ENCODE results near the gene PRODH2. TPM values are rescaled to one million over a fixed set of nuclear protein-coding genes. Genes with fewer than 3 reads are reported as not detected.
"Not testable (repeated sequence)": the region's sequence is repeated elsewhere in the genome, so short reads cannot be mapped to it uniquely, and the experiment has no call there.

Gene PRODH2
- total RNA-seq, 4 donors from 2014 or later = not detected

GRCh38 chr19:35776102-35776788, 36.4 kb downstream of the PRODH2 start:
- intact Hi-C loops (cut with DNase I; ENCODE audit: low total_unique reads) = no loop called here
- peak overlapping the region; percentile 48 for H3K4me3 ChIP-seq (ENCODE audit: low read depth, poor library complexity, severe bottlenecking)
- 57 to 64% methylated on average over 12 to 13 of the region's 13 CpGs for WGBS, 2 donors
- no peak for DNase-seq (ENCODE audit: low spot score in 2 of 2)
- TF ChIP-seq, protein P1, sequence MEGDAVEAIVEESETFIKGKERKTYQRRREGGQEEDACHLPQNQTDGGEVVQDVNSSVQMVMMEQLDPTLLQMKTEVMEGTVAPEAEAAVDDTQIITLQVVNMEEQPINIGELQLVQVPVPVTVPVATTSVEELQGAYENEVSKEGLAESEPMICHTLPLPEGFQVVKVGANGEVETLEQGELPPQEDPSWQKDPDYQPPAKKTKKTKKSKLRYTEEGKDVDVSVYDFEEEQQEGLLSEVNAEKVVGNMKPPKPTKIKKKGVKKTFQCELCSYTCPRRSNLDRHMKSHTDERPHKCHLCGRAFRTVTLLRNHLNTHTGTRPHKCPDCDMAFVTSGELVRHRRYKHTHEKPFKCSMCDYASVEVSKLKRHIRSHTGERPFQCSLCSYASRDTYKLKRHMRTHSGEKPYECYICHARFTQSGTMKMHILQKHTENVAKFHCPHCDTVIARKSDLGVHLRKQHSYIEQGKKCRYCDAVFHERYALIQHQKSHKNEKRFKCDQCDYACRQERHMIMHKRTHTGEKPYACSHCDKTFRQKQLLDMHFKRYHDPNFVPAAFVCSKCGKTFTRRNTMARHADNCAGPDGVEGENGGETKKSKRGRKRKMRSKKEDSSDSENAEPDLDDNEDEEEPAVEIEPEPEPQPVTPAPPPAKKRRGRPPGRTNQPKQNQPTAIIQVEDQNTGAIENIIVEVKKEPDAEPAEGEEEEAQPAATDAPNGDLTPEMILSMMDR (IDR thresholded peaks at IDR 0.05) = no peak
- TF ChIP-seq POLR2A (IDR thresholded peaks at IDR 0.05) = no peak

- 0 to 1% methylated on average over 26 to 54 of the region's 82 CpGs for WGBS, 2 donors
- intact Hi-C loops (cut with DNase I; ENCODE audit: low total_unique reads) = no loop called here
- peak; percentile 98 to 100 for DNase-seq (ENCODE audit: low spot score in 2 of 2)
- TF ChIP-seq, protein P1 (IDR thresholded peaks at IDR 0.05) = no peak
- H3K4me3 ChIP-seq (ENCODE audit: low read depth, poor library complexity, severe bottlenecking) = peak within 1 kb of the TSS; percentile 48
Observed at GRCh38 chr19:35775298-35776101, 37.1 kb downstream of the PRODH2 start, which contains the start of gene ARHGAP33. ARHGAP33 (plus strand) TSS chr19:35775564; CDS start chr19:35775659, 95 bp downstream.

DNA sequence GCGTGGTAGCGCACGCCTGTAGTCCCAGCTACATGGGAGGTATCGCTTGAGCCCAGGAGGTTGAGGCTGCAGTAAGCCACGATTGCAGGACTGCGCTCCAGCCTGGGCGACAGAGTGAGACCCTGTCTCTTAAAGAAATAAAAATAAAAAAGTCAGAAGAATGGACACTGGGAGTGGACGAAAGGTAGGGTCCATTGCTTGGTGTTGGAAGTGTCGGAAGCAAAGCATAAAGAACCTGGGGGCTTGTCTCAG, 37.7 kb downstream of the PRODH2 start:
- H3K4me3 ChIP-seq (ENCODE audit: low read depth, poor library complexity, severe bottlenecking) = no peak overlapping the region
- TF ChIP-seq, protein P1 (IDR thresholded peaks at IDR 0.05) = no peak
- no peak for TF ChIP-seq POLR2A (IDR thresholded peaks at IDR 0.05)
- no peak for DNase-seq (ENCODE audit: low spot score in 2 of 2)
- intact Hi-C loops (cut with DNase I; ENCODE audit: low total_unique reads) = no loop called here
- WGBS, 2 donors = 14 to 44% methylated on average over 9 of the region's 9 CpGs

- intact Hi-C loops (cut with DNase I; ENCODE audit: low total_unique reads) = no loop called here
- WGBS, 2 donors = 43 to 51% methylated on average over 16 of the region's 16 CpGs
- TF ChIP-seq, protein P1 (IDR thresholded peaks at IDR 0.05) = no peak
- TF ChIP-seq POLR2A (IDR thresholded peaks at IDR 0.05) = no peak
- no peak for DNase-seq (ENCODE audit: low spot score in 2 of 2)
- no peak overlapping the region for H3K4me3 ChIP-seq (ENCODE audit: low read depth, poor library complexity, severe bottlenecking)
Observed at GRCh38 chr19:35774274-35775045, 38.2 kb downstream of the PRODH2 start.

DNA sequence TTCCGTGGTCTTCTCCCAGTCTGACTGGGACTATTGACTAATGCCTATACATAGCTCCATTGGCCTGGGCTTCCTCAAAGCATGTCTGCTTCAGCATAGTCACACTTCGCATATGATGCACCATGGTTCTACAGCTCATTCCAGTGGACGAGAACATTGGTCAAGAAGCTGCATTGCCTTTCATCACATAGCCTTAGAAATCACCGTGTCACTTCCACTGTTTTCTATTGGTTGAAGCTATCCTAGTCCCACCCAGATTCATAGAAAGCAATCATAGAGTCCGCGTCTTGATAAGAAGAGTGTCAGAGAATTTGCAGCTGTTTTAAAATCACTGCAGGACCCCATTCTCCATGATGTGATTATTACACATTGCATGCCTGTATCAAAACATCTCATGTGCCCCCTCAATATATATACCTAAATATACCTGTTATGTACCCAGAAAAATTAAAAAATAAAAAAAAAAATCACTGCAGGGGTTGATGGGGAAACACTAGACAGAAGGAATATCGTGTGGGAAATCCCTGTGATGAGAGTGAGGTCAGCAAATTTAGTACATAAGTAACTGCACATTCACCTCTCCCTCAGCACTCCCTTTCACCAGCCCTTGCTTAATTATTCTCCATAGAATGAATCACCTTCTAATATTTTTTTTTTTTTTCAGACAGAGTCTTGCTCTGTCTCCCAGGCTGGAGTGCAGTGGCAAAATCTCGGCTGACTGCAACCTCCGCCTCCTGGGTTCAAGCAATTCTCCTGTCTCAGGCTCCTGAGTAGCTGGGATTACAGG, 39.4 kb downstream of the PRODH2 start:
- intact Hi-C loops (cut with DNase I; ENCODE audit: low total_unique reads) = no loop called here
- WGBS, 2 donors = 58 to 66% methylated on average over 9 of the region's 9 CpGs
- no peak overlapping the region for H3K4me3 ChIP-seq (ENCODE audit: low read depth, poor library complexity, severe bottlenecking)
- DNase-seq (ENCODE audit: low spot score in 2 of 2) = no peak
- TF ChIP-seq, protein P1 (IDR thresholded peaks at IDR 0.05) = no peak
- TF ChIP-seq POLR2A (IDR thresholded peaks at IDR 0.05) = no peak

DNA sequence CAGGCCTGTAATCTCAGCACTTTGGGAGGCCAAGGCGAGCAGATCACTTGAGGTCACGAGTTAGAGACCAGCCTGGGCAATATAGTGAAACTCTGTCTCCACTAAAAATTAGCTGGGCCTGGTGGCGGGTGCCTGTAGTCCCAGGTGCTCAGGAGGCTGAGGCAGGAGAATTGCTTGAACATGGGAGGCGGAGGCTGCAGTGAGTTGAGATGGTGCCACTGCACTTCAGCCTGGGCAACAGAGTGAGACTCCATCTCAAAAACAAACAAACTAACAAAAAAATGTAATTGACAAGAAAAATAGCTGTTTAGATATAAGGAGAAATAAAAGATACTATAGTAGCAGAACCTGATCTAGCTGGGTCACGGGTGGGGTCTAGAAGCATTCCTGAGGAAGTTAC, 40.3 kb downstream of the PRODH2 start:
- DNase-seq (ENCODE audit: low spot score in 2 of 2); H3K4me3 ChIP-seq (ENCODE audit: low read depth, poor library complexity, severe bottlenecking); intact Hi-C loops (cut with DNase I; ENCODE audit: low total_unique reads): not testable (repeated sequence)
- WGBS, 2 donors = 85 to 96% methylated on average over 5 of the region's 5 CpGs
